Measurements from ENCODE around the gene IGSF9B.

- TF ChIP-seq POLR2AphosphoS5 (IDR thresholded peaks at IDR 0.05): no peak
- TF ChIP-seq POLR2A (IDR thresholded peaks at IDR 0.05): no peak
- no peak for TF ChIP-seq CTCF (IDR thresholded peaks at IDR 0.05)
- TF ChIP-seq EP300 (IDR thresholded peaks at IDR 0.05): no peak
Measured at GRCh38 chr11:133921026-133921425, 35.7 kb downstream of the IGSF9B start.

All from gastroesophageal sphincter (tissue), 3 donors.